Tibial nerve (tissue), 3 donors: Measurements from ENCODE around the gene MCUB.

Experiments used
- CTCF ChIP-seq, 5 experiments: fragments of 200-600 bp in 3 of 5; fragments of 450-650 bp in 2 of 5; sonication (generic) in 3 of 5; IDR thresholded peaks; one replicate each; pipeline ENCODE4 v1.5.1; 2016 to 2019; ENCODE audit warnings: antibody characterized with exemption in 5 of 5, mild to moderate bottlenecking in 3 of 5, moderate library complexity in 2 of 5
- POLR2A ChIP-seq, 2 donors: fragments of 450-650 bp; IDR thresholded peaks; one replicate each; pipeline ENCODE4 v1.6.1; 2017; ENCODE audit warnings: antibody characterized with exemption in 2 of 2, mild to moderate bottlenecking in 2 of 2, moderate library complexity in 2 of 2

DNA sequence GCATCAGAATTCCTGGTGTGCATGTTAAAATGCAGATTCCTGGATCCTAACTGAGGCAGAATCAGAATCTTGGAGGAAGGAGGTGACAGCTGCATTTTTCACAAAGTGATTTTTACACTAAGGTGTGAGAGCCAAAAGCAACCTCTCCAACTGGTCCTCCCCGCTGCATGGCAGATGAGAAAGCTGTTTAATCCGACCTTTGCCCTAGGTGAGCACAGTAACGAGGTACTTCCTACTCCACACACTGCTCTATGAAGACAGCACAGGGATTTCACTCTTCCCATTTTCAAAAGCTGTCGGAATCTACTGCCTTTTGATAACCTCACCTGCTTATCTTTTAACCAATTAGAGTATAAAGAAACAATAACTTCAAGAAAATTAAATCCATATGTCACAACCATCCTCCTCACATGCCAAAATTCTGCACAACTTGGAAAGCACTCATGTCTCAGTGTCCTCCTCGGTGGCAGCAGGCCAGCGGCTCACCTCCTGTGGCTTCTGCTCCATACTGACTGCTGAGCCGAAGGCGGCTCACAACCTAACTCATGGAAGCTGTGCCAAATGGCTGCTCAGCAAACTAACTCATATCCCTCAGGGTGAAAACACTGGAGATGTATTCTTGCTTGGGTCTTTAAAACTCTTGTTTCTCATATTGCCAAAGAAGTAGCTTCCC lies 139.6 kb downstream of the MCUB start:
- TF ChIP-seq CTCF (IDR thresholded peaks at IDR 0.05) (no peak), POLR2A (IDR thresholded peaks at IDR 0.05) (no peak)
